IMR-90 (cell line): Measurements from ENCODE around the gene DCUN1D2. TPM values are rescaled to one million over a fixed set of nuclear protein-coding genes. Genes with fewer than 3 reads are reported as not detected.

Source experiments
- ATAC-seq: fragments of 200-7000 bp; cut with Tn5 transposase; 2 replicates; pipeline ENCODE4 v1.9.1; 2020; ENCODE audit warnings: low read depth, mild to moderate bottlenecking, moderate library complexity
- BruUV-seq: library from RNA; stranded (reverse); fragments of 400-500 nt; replicated peaks from 2 replicates; lab custom pipeline; 2021; lab: Mats Ljungman, UMichigan
- CTCF ChIA-PET: fragments of 300-600 bp; formaldehyde crosslinking; extraction: SDS; loops from one replicate; lab custom pipeline; 2021; ENCODE audit warnings: antibody characterized with exemption; lab: Yijun Ruan, JAX
- POLR2A ChIA-PET: fragments of 300-600 bp; sonication (Branson Sonifier 250); formaldehyde crosslinking; loops from one replicate; lab custom pipeline; 2022; ENCODE audit warnings: antibody characterized with exemption; ENCODE audit not compliant: unreplicated experiment; lab: Charles Lee
- DNase-seq: peaks from one replicate; pipeline ENCODE4 v3.0.0; 2013
- H2AFZ ChIP-seq: replicated peaks from 2 replicates; pipeline ENCODE3; 2013; ENCODE audit warnings: low read length, mild to moderate bottlenecking; ENCODE audit not compliant: poor library complexity
- H2AK5ac ChIP-seq: 2 replicates; pipeline ENCODE4 v1.6.1; 2013; ENCODE audit warnings: low read depth, low read length, inconsistent platforms
- H2AK9ac ChIP-seq: replicated peaks from 2 replicates; pipeline ENCODE3; 2013; ENCODE audit warnings: mild to moderate bottlenecking, low read depth, low read length, moderate library complexity; ENCODE audit not compliant: poor library complexity
- H2BK120ac ChIP-seq: 2 replicates; pipeline ENCODE4 v1.6.1; 2013; ENCODE audit warnings: low read depth, low read length, inconsistent platforms
- H2BK15ac ChIP-seq: 3 replicates; pipeline ENCODE4 v1.6.1; 2013; ENCODE audit warnings: low read depth, low read length, inconsistent platforms
- H2BK20ac ChIP-seq: 2 replicates; pipeline ENCODE4 v1.6.1; 2013; ENCODE audit warnings: low read depth, mild to moderate bottlenecking, inconsistent platforms, low read length, moderate library complexity
- H2BK5ac ChIP-seq: 2 replicates; pipeline ENCODE4 v1.6.1; 2013; ENCODE audit warnings: mild to moderate bottlenecking, low read depth, low read length, inconsistent platforms; ENCODE audit not compliant: poor library complexity, severe bottlenecking
- H3K14ac ChIP-seq: replicated peaks from 2 replicates; pipeline ENCODE4 v1.6.1; 2013; ENCODE audit warnings: low read depth, low read length, inconsistent platforms
- H3K18ac ChIP-seq: 2 replicates; pipeline ENCODE4 v1.6.1; 2013; ENCODE audit warnings: low read depth, low read length, control low read depth
- H3K23ac ChIP-seq: 2 replicates; pipeline ENCODE4 v1.6.1; 2013; ENCODE audit warnings: low read depth, low read length, inconsistent platforms
- H3K27ac ChIP-seq: 2 replicates; pipeline ENCODE4 v1.5.1; 2013; ENCODE audit warnings: mild to moderate bottlenecking, control low read depth, low read length; ENCODE audit not compliant: insufficient read depth
- H3K27me3 ChIP-seq: 2 replicates; pipeline ENCODE4 v1.6.1; 2013; ENCODE audit warnings: low read length; ENCODE audit not compliant: control insufficient read depth, insufficient read depth
- H3K36me3 ChIP-seq: 2 replicates; pipeline ENCODE4 v1.6.1; 2013; ENCODE audit warnings: low read length, mixed read lengths; ENCODE audit not compliant: control insufficient read depth, insufficient read depth
- H3K4ac ChIP-seq: 2 replicates; pipeline ENCODE4 v1.6.1; 2013; ENCODE audit warnings: low read depth, low read length, inconsistent platforms
- H3K4me1 ChIP-seq: 2 replicates; pipeline ENCODE4 v1.6.1; 2013; ENCODE audit warnings: low read length, mixed read lengths; ENCODE audit not compliant: control insufficient read depth, insufficient read depth
- H3K4me2 ChIP-seq: 2 replicates; pipeline ENCODE4 v1.6.1; 2013; ENCODE audit warnings: low read depth, mild to moderate bottlenecking, control low read depth, low read length, moderate library complexity
- H3K4me3 ChIP-seq: 2 replicates; pipeline ENCODE4 v1.5.1; 2013; ENCODE audit warnings: low read depth, mild to moderate bottlenecking, control low read depth, low read length, moderate library complexity; ENCODE audit not compliant: insufficient read depth
- H3K56ac ChIP-seq: 2 replicates; pipeline ENCODE4 v1.6.1; 2013; ENCODE audit warnings: low read length, inconsistent platforms; ENCODE audit not compliant: insufficient read depth; ENCODE audit errors: extremely low read depth
- H3K79me1 ChIP-seq, 2 experiments: 2 replicates each; pipeline ENCODE4 v1.6.1; 2013; ENCODE audit warnings: low read length in 2 of 2, inconsistent platforms in 1 of 2, low read depth in 1 of 2
- H3K9ac ChIP-seq: 2 replicates; pipeline ENCODE4 v1.6.1; 2013; ENCODE audit warnings: low read depth, low read length, control low read depth
- H3K9me1 ChIP-seq: 2 replicates; pipeline ENCODE4 v1.6.1; 2013; ENCODE audit warnings: low read length, inconsistent platforms; ENCODE audit not compliant: insufficient read depth
- H3K9me3 ChIP-seq: 2 replicates; pipeline ENCODE4 v1.6.1; 2013; ENCODE audit warnings: low read length; ENCODE audit not compliant: control insufficient read depth, insufficient read depth
- H4K20me1 ChIP-seq: 2 replicates; pipeline ENCODE4 v1.6.1; 2013; ENCODE audit warnings: low read length, inconsistent platforms; ENCODE audit not compliant: insufficient read depth
- H4K5ac ChIP-seq: 2 replicates; pipeline ENCODE4 v1.6.1; 2013; ENCODE audit warnings: mild to moderate bottlenecking, low read depth, low read length, control low read depth
- H4K8ac ChIP-seq, 2 experiments: 2 replicates each; pipeline ENCODE4 v1.6.1; 2013; ENCODE audit warnings: low read depth in 2 of 2, low read length in 2 of 2, control low read depth in 1 of 2, inconsistent platforms in 1 of 2
- H4K91ac ChIP-seq: 2 replicates; pipeline ENCODE4 v1.6.1; 2013; ENCODE audit warnings: low read depth, low read length, inconsistent platforms; ENCODE audit not compliant: insufficient read depth
- CEBPB ChIP-seq: IDR thresholded peaks from 2 replicates; pipeline ENCODE4 v1.6.1; 2012; ENCODE audit warnings: low read depth, low read length, improper control_type of control experiment
- WGBS, 2 experiments: methylation state at CpG; one replicate each; pipeline versions ENCODE4 v1.1.5 to v1.1.7; 2013; ENCODE audit warnings: missing lambda C conversion rate in 2 of 2; ENCODE audit not compliant: insufficient read length in 1 of 2; ENCODE audit errors: extremely low coverage in 2 of 2; 5-methylcytosine and 5-hydroxymethylcytosine counted together
- dilution Hi-C: fragments of 300-500 bp; cut with HindIII; formaldehyde crosslinking; loops from one replicate; pipeline ENCODE4 v1.14.3; 2018; ENCODE audit warnings: low sequenced_read_pairs; ENCODE audit not compliant: unreplicated experiment
- in situ Hi-C: fragments of 300-500 bp; cut with MboI; formaldehyde crosslinking; loops from 3 replicates; pipeline ENCODE4 v1.14.3; 2019; ENCODE audit warnings: low sequenced_read_pairs, inconsistent platforms, mixed read lengths
- intact Hi-C: fragments of 100-400 bp; cut with micrococcal nuclease; formaldehyde crosslinking; loops from 2 replicates; pipeline ENCODE4 v1.10.0; 2022
- polyA plus RNA-seq, 3 experiments: library from polyadenylated mRNA; depleted of rRNA; stranded (reverse); fragments of >200 nt; gene quantifications; 2 replicates each; pipeline ENCODE4 v1.2.3, GENCODE V29; 2012; ENCODE audit warnings: low replicate concordance in 1 of 3
- total RNA-seq: library from RNA; depleted of rRNA; stranded (reverse); fragments of >200 nt; gene quantifications from 2 replicates; pipeline ENCODE4 v1.2.3, GENCODE V29; 2012
- TF ChIP-seq, protein P1 (sequence below): fragments of 150-350 bp; IDR thresholded peaks from 2 replicates; pipeline ENCODE4 v1.6.1; 2017; ENCODE audit warnings: mild to moderate bottlenecking, antibody characterized with exemption, low read length, low read depth

The DCUN1D2 gene
- total and polyA plus RNA-seq, 2 of the 4 experiments (the other 2 are of a cell fraction): 8.1 to 11.5 TPM

DNA sequence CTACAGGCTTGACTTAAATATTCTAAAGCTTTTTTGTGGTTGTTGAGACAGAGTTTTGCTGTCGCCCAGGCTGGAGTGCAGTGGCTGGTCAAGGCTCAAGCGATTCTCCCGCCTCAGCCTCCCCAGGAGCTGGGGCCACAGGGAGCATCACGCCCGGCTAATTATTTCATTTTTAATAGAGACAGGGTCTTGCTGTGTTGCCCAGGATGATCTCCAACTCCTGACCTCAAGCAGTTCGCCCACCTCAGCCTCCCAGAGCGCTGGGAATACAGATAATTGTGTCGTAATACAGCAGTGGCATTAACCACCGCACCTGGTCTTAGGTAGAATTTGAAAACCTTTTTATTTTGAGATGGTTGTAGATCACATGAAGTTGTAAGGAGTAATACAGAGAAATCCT lies 1.5 kb upstream of the DCUN1D2 start:
- Histone ChIP-seq H3K9ac (peak overlapping the region; percentile 94), H2BK15ac (no peak overlapping the region), H2AK5ac (peak overlapping the region; percentile 61; the same call in 1 of the 2 replicates), H2AK9ac (peak overlapping the region; percentile 35), H4K5ac (0 out of 2 replicates have a peak overlapping the region, but pooled peaks have one; percentile 9), H3K36me3 (peaks cover 19% of the 10 kb centered on the region), H3K4me2 (peak overlapping the region; percentile 87), H3K9me1 (peaks cover 34% of the 10 kb centered on the region), H2AFZ (no peak overlapping the region), H4K20me1 (peaks cover 69% of the 10 kb centered on the region), H2BK120ac (no peak overlapping the region), H3K27ac (peak overlapping the region; percentile 95), H4K8ac (peak overlapping the region; percentile 12; a peak in 1 of 4 replicates), H3K9me3 (no peaks in the 10 kb centered on the region), H3K79me1 (peaks cover 52 to 74% of the 10 kb centered on the region in 2 experiments), H4K91ac (peak overlapping the region; percentile 52), H3K14ac (peak overlapping the region; percentile 67), H3K4ac (peak overlapping the region; percentile 77), H3K4me1 (peaks cover 20% of the 10 kb centered on the region), H3K23ac (peak overlapping the region; percentile 95), H3K4me3 (peak overlapping the region; percentile 76), H2BK20ac (no peak overlapping the region), H3K56ac (peak overlapping the region; percentile 85; the same call in 1 of the 2 replicates), H3K27me3 (no peaks in the 10 kb centered on the region), H2BK5ac (peak overlapping the region; percentile 82), H3K18ac (0 out of 2 replicates have a peak overlapping the region, but pooled peaks have one; percentile 17)
- in situ Hi-C loops: no loop called here
- no peak for DNase-seq
- 90% methylated on average over 2 of the region's 9 CpGs; no CpG with 5 or more reads in 1 of the 2 experiments for WGBS, 2 experiments
- BruUV-seq: no TSS peak
- TF ChIP-seq, protein P1, sequence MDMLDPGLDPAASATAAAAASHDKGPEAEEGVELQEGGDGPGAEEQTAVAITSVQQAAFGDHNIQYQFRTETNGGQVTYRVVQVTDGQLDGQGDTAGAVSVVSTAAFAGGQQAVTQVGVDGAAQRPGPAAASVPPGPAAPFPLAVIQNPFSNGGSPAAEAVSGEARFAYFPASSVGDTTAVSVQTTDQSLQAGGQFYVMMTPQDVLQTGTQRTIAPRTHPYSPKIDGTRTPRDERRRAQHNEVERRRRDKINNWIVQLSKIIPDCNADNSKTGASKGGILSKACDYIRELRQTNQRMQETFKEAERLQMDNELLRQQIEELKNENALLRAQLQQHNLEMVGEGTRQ: no peak
- TF ChIP-seq CEBPB: peak; percentile 29; the same call in 1 of the 2 replicates
- intact Hi-C loops: no loop called here
- POLR2A ChIA-PET: no interaction called here
- CTCF ChIA-PET: no interaction called here
- dilution Hi-C loops: no loop called here
- ATAC-seq: no peak
